GM21390 (cell line): ENCODE data around the gene SNX18.
"Not testable (repeated sequence)": the region's sequence is repeated elsewhere in the genome, so short reads cannot be mapped to it uniquely, and the experiment has no call there.

ENCODE experiments used
- ATAC-seq: cut with Tn5 transposase; IDR thresholded peaks from one replicate; pipeline ENCODE4 v1.9.1; 2021; ENCODE audit not compliant: unreplicated experiment

Gene SNX18

GRCh38 chr5:54519509-54519876 is 1.9 kb downstream of the SNX18 start:
- no peak for ATAC-seq

- no peak for ATAC-seq
Measured at GRCh38 chr5:54520438-54520846, 2.9 kb downstream of the SNX18 start.

- ATAC-seq = no peak
Measured at GRCh38 chr5:54520940-54521339, 3.4 kb downstream of the SNX18 start.

- ATAC-seq = no peak
Measured at GRCh38 chr5:54521856-54522479, 4.4 kb downstream of the SNX18 start.

- ATAC-seq = no peak
Measured at GRCh38 chr5:54523534-54523933, 6.0 kb downstream of the SNX18 start.

GRCh38 chr5:54524082-54524481 is 6.5 kb downstream of the SNX18 start:
- no peak for ATAC-seq

GRCh38 chr5:54524704-54525103 is 7.1 kb downstream of the SNX18 start:
- no peak for ATAC-seq

GRCh38 chr5:54525261-54525660 is 7.7 kb downstream of the SNX18 start:
- no peak for ATAC-seq

- ATAC-seq = no peak
Measured at GRCh38 chr5:54525692-54526091, 8.1 kb downstream of the SNX18 start.

GRCh38 chr5:54526604-54527288 is 9.2 kb downstream of the SNX18 start:
- ATAC-seq = no peak

GRCh38 chr5:54528633-54529209 is 11.2 kb downstream of the SNX18 start:
- no peak for ATAC-seq

- no peak for ATAC-seq
Measured at GRCh38 chr5:54529565-54529964, 12.0 kb downstream of the SNX18 start.

- ATAC-seq = no peak
Measured at GRCh38 chr5:54531546-54531945, 14.0 kb downstream of the SNX18 start.

GRCh38 chr5:54533541-54534190 is 16.1 kb downstream of the SNX18 start:
- no peak for ATAC-seq

- ATAC-seq = no peak
Measured at GRCh38 chr5:54534191-54535004, 16.8 kb downstream of the SNX18 start.

- no peak for ATAC-seq
Measured at GRCh38 chr5:54535149-54535844, 17.7 kb downstream of the SNX18 start.

GRCh38 chr5:54536375-54536774 is 18.8 kb downstream of the SNX18 start:
- not testable (repeated sequence) for ATAC-seq

GRCh38 chr5:54536861-54537260 is 19.3 kb downstream of the SNX18 start:
- not testable (repeated sequence) for ATAC-seq

GRCh38 chr5:54537725-54538124 is 20.2 kb downstream of the SNX18 start:
- ATAC-seq = no peak

- ATAC-seq = no peak
Measured at GRCh38 chr5:54538156-54538555, 20.6 kb downstream of the SNX18 start.

- ATAC-seq = no peak
Measured at GRCh38 chr5:54539001-54539400, 21.4 kb downstream of the SNX18 start.
